Ascending aorta (tissue), 2 donors: ENCODE measurements around the gene PITPNB. TPM values are rescaled to one million over a fixed set of nuclear protein-coding genes. Genes with fewer than 3 reads are reported as not detected.
A peak's percentile ranks its signal among the peaks of the same experiment; 100 is the strongest.

ENCODE experiments used
- DNase-seq, 2 donors: peaks; one replicate each; pipeline ENCODE4 v3.0.0-alpha.2; 2019; ENCODE audit warnings: low spot score in 2 of 2
- H3K27ac ChIP-seq, 2 donors: fragments of 200-600 bp; sonication (generic); one replicate each; pipeline ENCODE4 v1.5.1; 2016 to 2017; ENCODE audit warnings: mild to moderate bottlenecking in 1 of 2
- H3K27me3 ChIP-seq: fragments of 200-600 bp; sonication (generic); one replicate; pipeline ENCODE4 v1.5.1; 2017
- H3K36me3 ChIP-seq, 2 donors: fragments of 200-600 bp; sonication (generic); one replicate each; pipeline ENCODE4 v1.5.1; 2016
- H3K4me1 ChIP-seq, 2 donors: fragments of 200-600 bp; sonication (generic); one replicate each; pipeline ENCODE4 v1.5.1; 2016 to 2017; ENCODE audit warnings: mild to moderate bottlenecking in 1 of 2
- H3K4me3 ChIP-seq, 2 donors: fragments of 200-600 bp; sonication (generic); one replicate each; pipeline ENCODE4 v1.5.1; 2016 to 2017; ENCODE audit warnings: mild to moderate bottlenecking in 1 of 2
- H3K9me3 ChIP-seq, 2 donors: fragments of 200-600 bp; sonication (generic); one replicate each; pipeline ENCODE4 v1.5.1; 2016
- CTCF ChIP-seq, 3 experiments: fragments of 200-600 bp in 2 of 3; fragments of 450-650 bp in 1 of 3; sonication (generic) in 2 of 3; IDR thresholded peaks; one replicate each; pipeline ENCODE4 v1.5.1; 2016 to 2019; ENCODE audit warnings: antibody characterized with exemption in 3 of 3, mild to moderate bottlenecking in 1 of 3, moderate library complexity in 1 of 3
- intact Hi-C: fragments of 100-400 bp; cut with DNase I; formaldehyde crosslinking; loops from one replicate; pipeline ENCODE4 v1.15.1; 2023
- total RNA-seq: library from RNA; depleted of rRNA; stranded (reverse); fragments of >200 nt; gene quantifications from one replicate; pipeline ENCODE4 v1.1.0, GENCODE V29; 2016

PITPNB gene
- total RNA-seq, 1 donor from 2014 or later, result 42.1 TPM

GRCh38 chr22:27833803-27834202 lies 85.3 kb downstream of the PITPNB start:
- intact Hi-C loops, result no loop called here
- TF ChIP-seq CTCF (IDR thresholded peaks at IDR 0.05), result no peak
- DNase-seq, result no peak
- H3K4me1 ChIP-seq, result no peaks in the 10 kb centered on the region
- H3K9me3 ChIP-seq, result no peaks in the 10 kb centered on the region
- no peaks in the 10 kb centered on the region for H3K36me3 ChIP-seq
- H3K27ac ChIP-seq, result no peak overlapping the region
- H3K27me3 ChIP-seq, result no peaks in the 10 kb centered on the region
- H3K4me3 ChIP-seq, result no peak overlapping the region

GRCh38 chr22:27832606-27833005 lies 86.5 kb downstream of the PITPNB start:
- intact Hi-C loops, result no loop called here
- no peaks in the 10 kb centered on the region for H3K36me3 ChIP-seq
- peaks cover 4 to 6% of the 10 kb centered on the region in 2 donors for H3K4me1 ChIP-seq
- H3K27me3 ChIP-seq, result no peaks in the 10 kb centered on the region
- no peak overlapping the region for H3K4me3 ChIP-seq
- no peak overlapping the region for H3K27ac ChIP-seq
- no peak for TF ChIP-seq CTCF (IDR thresholded peaks at IDR 0.05)
- H3K9me3 ChIP-seq, result no peaks in the 10 kb centered on the region
- no peak for DNase-seq

- DNase-seq, result no peak
- TF ChIP-seq CTCF (IDR thresholded peaks at IDR 0.05), result no peak
- Histone ChIP-seq H3K4me3 (no peak overlapping the region), H3K27ac (no peak overlapping the region), H3K9me3 (no peaks in the 10 kb centered on the region), H3K36me3 (no peaks in the 10 kb centered on the region), H3K27me3 (no peaks in the 10 kb centered on the region), H3K4me1 (peaks cover 9 to 13% of the 10 kb centered on the region in 2 donors)
- intact Hi-C loops, result no loop called here
These were observed 89.4 kb downstream of the PITPNB start for GRCh38 chr22:27829620-27830019.

- no peaks in the 10 kb centered on the region for H3K27me3 ChIP-seq
- TF ChIP-seq CTCF (IDR thresholded peaks at IDR 0.05), result no peak
- intact Hi-C loops, result no loop called here
- H3K4me1 ChIP-seq, result peaks cover 9 to 13% of the 10 kb centered on the region in 2 donors
- no peaks in the 10 kb centered on the region for H3K36me3 ChIP-seq
- H3K9me3 ChIP-seq, result no peaks in the 10 kb centered on the region
- peak overlapping the region; percentile 82 for H3K27ac ChIP-seq
- peak in 1 of 2 donors; percentile 81 for DNase-seq
- peak overlapping the region in 1 of 2 donors; percentile 10 for H3K4me3 ChIP-seq
These were observed 91.2 kb downstream of the PITPNB start for GRCh38 chr22:27827604-27828587.

GRCh38 chr22:27825174-27825573 lies 93.9 kb downstream of the PITPNB start:
- intact Hi-C loops, result no loop called here

More at GRCh38 chr22:27825174-27825573, 93.9 kb downstream of the PITPNB start:
- Histone ChIP-seq H3K27me3 (no peaks in the 10 kb centered on the region), H3K9me3 (no peaks in the 10 kb centered on the region), H3K4me1 (peaks cover 12 to 13% of the 10 kb centered on the region in 2 donors), H3K36me3 (no peaks in the 10 kb centered on the region), H3K27ac (no peak overlapping the region), H3K4me3 (no peak overlapping the region)
- no peak for DNase-seq
- no peak for TF ChIP-seq CTCF (IDR thresholded peaks at IDR 0.05)
